GM19463 (cell line): Measurements from ENCODE around the gene RBM10.

Experiments
- ATAC-seq: cut with Tn5 transposase; IDR thresholded peaks from one replicate; pipeline ENCODE4 v1.9.1; 2021; ENCODE audit warnings: mild to moderate bottlenecking, moderate library complexity; ENCODE audit not compliant: unreplicated experiment

RBM10 gene

DNA sequence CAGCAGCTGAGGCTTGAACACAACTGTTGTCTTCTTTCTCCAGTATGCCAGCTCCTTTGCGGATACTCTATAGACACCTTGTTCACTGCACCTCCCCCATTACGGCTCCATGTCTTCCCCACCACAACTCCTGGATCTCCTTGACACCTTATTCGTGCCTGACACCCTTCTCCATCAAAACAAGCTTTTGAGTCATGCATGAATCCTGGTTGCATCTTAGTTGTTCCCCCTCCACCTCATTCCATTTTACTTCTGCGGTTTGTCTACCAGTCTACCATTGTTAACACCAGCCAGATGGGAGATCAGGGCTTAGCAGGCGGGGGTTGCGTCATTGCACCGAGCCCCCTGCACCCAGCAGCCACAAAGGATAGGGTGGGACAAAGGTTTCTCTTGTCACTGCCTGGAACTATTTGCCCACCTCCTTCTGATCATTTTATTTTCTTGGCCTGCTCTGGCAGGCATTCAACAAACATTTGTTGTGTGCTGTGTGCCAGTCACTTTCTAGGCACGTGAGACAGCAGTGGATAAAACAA, 71.4 kb downstream of the RBM10 start:
- ATAC-seq: no peak

DNA sequence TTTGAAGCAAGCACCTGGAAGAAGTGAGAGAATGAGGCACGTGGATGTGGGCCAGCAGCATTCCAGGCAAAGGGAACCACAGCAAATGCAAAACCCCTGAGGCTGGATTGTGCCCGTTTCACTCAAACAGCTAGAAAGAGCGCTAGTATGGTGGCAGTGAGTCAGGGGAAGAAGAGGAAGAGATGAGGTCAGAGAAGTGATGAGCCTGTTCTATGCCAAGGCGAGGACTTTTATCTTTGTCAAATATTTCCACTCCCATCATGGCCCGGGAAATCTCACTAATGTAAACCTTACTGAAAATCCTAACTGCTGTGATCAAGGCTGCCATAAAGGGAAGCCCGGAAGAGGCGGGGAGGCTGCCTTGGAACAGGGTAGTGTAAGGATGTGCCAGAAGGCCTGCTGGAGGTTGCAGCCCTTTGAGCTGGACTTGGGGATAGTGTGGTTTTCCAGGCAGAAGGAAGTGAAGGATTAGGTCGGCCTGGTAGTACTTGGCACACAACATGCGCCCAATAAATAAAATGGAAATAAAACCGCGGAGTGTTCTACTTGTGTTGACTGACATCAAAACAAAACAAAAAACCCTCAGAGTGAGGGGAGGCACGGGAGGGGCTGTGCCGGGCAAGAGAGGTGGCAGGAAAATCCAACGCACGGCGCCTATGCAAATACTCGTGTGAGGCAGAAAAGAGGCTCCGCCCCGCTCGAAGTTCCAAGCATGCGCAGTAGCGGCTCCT, 72.3 kb downstream of the RBM10 start:
- no peak for ATAC-seq

DNA sequence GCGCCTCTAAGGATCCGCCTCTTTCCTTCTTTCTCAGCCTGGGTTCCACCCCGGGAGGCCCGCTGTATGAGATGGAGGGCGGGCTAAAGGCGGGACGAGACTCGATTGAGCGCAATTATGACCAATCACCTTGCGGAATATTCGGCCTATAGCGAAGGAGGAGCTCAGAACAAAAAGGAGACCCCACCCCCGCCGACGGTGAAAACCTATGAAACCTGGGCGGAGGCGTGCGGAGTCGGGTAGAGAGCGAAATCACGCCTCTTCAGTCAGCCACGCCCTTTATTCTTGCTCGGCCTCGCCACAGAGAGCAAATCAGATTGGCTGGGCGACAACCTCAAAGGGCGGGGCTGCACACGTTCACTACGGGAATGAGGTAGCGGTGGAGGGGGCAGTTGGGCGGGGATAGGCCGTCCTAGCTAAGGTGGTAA, 72.8 kb downstream of the RBM10 start:
- peak; percentile 84 for ATAC-seq

GRCh38 chrX:47218280-47218919, 73.4 kb downstream of the RBM10 start, which contains the start of gene CDK16:
Gene CDK16, plus strand, starts transcription at chrX:47218681. Its CDS starts 4,877 bp downstream, at chrX:47223558.
- peak; percentile 39 for ATAC-seq

GRCh38 chrX:47218920-47219815, 74.1 kb downstream of the RBM10 start:
- no peak for ATAC-seq

DNA sequence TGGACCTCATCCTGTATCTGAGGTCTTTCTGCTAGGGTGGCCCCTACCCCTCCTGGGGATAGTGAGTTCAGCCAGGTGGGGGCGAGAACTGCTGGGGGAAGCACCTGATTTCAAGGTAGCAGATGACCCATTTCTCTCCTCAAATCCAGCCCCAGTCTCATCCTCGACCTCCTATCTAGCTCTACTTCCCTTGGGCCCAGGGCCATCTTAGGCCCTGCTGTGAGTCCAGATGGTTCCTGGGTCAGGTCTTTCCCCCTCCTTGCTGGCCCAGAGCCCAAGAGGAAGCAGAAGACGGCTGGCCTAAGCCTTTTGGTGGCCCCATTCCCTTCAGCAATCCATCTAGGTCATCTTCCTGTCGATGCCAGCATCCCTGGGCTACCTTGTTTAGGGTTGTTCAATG, 76.7 kb downstream of the RBM10 start:
- ATAC-seq: no peak

- ATAC-seq: no peak
Observed at GRCh38 chrX:47222751-47223350, 77.8 kb downstream of the RBM10 start.

DNA sequence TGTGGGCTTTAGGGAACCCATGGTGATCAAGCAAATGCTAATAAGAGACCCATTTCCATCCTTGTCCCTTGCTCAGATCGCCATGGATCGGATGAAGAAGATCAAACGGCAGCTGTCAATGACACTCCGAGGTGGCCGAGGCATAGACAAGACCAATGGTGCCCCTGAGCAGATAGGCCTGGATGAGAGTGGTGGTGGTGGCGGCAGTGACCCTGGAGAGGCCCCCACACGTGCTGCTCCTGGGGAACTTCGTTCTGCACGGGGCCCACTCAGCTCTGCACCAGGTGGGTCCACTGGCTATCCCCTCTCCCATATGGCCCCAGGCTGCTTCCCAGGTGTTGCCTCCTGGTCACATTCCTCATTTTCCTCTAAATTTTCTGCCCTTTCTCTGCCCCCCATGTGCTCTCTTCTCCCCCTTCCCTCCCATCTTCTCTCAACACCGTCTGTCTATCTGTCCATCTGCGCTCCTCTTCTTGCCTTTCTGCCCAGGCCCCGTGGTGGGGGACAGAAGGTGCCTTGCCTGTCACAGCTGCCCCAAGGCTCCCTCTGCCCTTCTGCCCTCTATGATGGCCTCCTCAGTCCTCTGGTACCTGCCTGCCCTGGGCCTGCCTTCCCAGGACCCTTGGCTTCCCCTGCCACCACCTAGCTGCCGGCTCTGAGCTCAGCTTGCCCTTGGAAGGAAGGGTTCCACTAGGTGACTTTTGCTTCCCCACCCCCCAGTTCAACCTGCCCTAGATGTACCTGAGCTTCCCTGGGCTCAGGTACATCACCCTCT, 78.6 kb downstream of the RBM10 start:
- no peak for ATAC-seq

- ATAC-seq: no peak
Observed at GRCh38 chrX:47224266-47224895, 79.4 kb downstream of the RBM10 start.

DNA sequence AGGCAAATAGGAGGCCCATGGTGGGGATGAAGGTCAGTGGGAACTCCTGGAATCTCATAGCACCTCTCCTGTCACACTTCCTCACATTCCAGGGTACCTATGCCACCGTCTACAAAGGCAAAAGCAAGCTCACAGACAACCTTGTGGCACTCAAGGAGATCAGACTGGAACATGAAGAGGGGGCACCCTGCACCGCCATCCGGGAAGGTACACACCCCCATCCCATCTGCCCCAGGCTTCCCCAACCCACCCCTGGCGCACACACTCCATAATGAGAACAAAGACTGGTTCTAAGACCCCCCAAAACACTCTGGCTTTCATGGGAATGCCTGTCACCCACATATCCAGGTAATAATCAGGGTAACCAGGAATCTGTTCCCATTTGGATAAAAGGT, 79.9 kb downstream of the RBM10 start:
- ATAC-seq: no peak

- no peak for ATAC-seq
Observed at GRCh38 chrX:47226071-47226470, 81.0 kb downstream of the RBM10 start.

DNA sequence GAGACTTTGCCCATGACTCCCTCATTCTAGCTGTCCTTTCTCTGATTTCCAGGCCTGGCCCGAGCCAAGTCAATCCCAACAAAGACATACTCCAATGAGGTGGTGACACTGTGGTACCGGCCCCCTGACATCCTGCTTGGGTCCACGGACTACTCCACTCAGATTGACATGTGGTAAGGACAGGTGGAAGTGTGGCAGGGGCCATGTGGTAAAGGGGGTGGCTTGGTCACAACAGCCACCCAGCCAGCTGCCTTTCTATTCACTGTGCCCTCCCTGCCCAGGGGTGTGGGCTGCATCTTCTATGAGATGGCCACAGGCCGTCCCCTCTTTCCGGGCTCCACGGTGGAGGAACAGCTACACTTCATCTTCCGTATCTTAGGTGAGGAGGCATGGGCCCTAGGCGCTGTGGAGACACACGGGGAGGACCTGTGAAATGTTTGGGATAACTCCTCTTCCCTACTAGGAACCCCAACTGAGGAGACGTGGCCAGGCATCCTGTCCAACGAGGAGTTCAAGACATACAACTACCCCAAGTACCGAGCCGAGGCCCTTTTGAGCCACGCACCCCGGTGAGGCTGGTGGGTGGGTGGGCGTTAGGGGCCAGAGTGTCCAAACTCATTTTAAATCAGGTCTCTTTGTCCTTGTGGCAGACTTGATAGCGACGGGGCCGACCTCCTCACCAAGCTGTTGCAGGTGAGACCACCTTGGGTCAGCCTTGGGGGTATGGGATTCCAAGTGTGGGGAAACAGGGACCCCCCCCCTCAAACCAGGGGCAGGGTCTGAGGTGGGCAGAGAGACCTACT, 81.7 kb downstream of the RBM10 start:
- no peak for ATAC-seq

GRCh38 chrX:47227334-47227583, 82.2 kb downstream of the RBM10 start:
- no peak for ATAC-seq

DNA sequence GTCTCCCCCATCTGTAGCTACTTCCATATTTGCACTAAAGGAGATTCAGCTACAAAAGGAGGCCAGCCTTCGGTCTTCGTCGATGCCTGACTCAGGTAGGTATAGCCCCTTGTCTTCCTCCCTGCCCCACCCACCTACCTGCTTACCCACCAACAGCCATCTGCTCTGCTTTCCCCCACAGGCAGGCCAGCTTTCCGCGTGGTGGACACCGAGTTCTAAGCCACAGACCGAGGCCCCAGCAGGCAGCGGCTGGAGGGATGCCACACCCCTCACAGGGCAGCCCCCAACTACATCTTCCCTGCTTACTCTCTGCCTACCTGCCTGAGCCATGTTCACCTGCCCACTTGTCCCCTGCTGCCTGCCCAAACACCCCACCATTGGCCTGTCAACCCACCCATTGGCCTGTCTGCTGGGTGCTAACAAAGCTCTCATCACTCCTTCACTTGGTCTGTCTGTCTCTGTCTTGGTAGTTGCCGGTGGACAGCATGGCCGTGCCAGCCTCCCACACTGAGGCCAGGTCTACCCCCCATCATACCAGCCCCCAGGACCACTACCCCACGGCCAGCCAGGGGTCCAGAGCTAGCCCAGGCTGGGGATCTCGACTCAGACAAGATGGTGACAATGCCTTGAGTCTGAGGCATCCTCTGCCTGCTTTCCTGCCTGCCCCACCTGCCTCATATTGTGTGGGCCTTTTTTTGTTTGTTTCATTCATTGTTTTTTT, 83.7 kb downstream of the RBM10 start:
- ATAC-seq: no peak

DNA sequence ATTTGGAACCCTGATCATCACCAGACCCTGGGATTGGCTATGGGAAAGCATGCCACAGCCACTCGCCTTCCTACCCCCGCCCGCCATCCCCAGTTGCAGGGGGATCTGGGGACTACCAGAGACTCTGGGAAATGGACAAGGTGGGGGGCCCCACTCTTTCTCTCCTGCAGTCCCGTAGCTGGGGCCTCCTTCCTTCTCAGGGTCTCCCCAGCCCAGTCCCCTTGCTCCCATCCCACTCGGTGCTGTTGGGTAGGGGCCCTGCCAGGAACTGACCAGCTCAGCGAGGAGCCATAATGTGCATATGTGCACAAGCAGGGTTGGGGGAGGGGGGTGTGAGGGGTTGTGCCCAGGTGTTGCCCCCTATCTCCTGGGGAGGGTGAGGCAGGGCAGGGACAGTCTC, 84.4 kb downstream of the RBM10 start:
- no peak for ATAC-seq

GRCh38 chrX:47230136-47230868, 85.3 kb downstream of the RBM10 start:
- ATAC-seq: no peak

GRCh38 chrX:47231167-47231566, 86.1 kb downstream of the RBM10 start:
- no peak for ATAC-seq
